Measurements from ENCODE around the gene SEMA3E. TPM values are rescaled to one million over a fixed set of nuclear protein-coding genes. Genes with fewer than 3 reads are reported as not detected.
"Not testable (repeated sequence)": the region's sequence is repeated elsewhere in the genome, so short reads cannot be mapped to it uniquely, and the experiment has no call there.

SEMA3E gene
- total and polyA plus RNA-seq, 7 experiments from 2014 or later = not detected

GRCh38 chr7:83459101-83459929 lies 189.6 kb downstream of the SEMA3E start:
- H3K36me3 Mint-ChIP-seq; intact Hi-C loops (cut with micrococcal nuclease); DNase-seq; H3K27me3 ChIP-seq (ENCODE audit: control insufficient read depth in 2 of 2, insufficient read depth in 2 of 2, low read length in 2 of 2); H3K9me3 ChIP-seq (ENCODE audit: control insufficient read depth in 2 of 3, low read length in 3 of 3); H3K4me3 Mint-ChIP-seq; H3K4me1 Mint-ChIP-seq; POLR2A ChIA-PET; H3K36me3 ChIP-seq (ENCODE audit: control insufficient read depth in 2 of 3, insufficient read depth in 3 of 3, low read length in 3 of 3); H3K27ac ChIP-seq (ENCODE audit: low read depth, low read length); H3K27me3 Mint-ChIP-seq; ATAC-seq; H3K4me3 ChIP-seq (ENCODE audit: low read length); CTCF ChIA-PET; H3K27ac Mint-ChIP-seq; H3K4me1 ChIP-seq (ENCODE audit: control insufficient read depth in 2 of 2, insufficient read depth in 2 of 2, low read length in 2 of 2): not testable (repeated sequence)
- H3K9me3 Mint-ChIP-seq = peaks cover 0 to 17% (median 2%) of the 10 kb centered on the region in 11 donors

- H3K27ac Mint-ChIP-seq = no peak overlapping the region
- no peak overlapping the region for H3K4me3 Mint-ChIP-seq
- H3K4me1 ChIP-seq (ENCODE audit: control insufficient read depth in 2 of 2, insufficient read depth in 2 of 2, low read length in 2 of 2) = no peaks in the 10 kb centered on the region
- H3K4me3 ChIP-seq (ENCODE audit: low read length) = no peak overlapping the region
- no peaks in the 10 kb centered on the region for H3K27me3 Mint-ChIP-seq
- intact Hi-C loops (cut with micrococcal nuclease) = no loop called here
- ATAC-seq = no peak
- no peaks in the 10 kb centered on the region for H3K4me1 Mint-ChIP-seq
- H3K36me3 ChIP-seq (ENCODE audit: control insufficient read depth in 2 of 3, insufficient read depth in 3 of 3, low read length in 3 of 3) = no peaks in the 10 kb centered on the region
- H3K27ac ChIP-seq (ENCODE audit: low read depth, low read length) = no peak overlapping the region
- ChIA-PET CTCF (no interaction called here), POLR2A (no interaction called here)
- no peaks in the 10 kb centered on the region for H3K36me3 Mint-ChIP-seq
- no peaks in the 10 kb centered on the region for H3K27me3 ChIP-seq (ENCODE audit: control insufficient read depth in 2 of 2, insufficient read depth in 2 of 2, low read length in 2 of 2)
- H3K9me3 ChIP-seq (ENCODE audit: control insufficient read depth in 2 of 3, low read length in 3 of 3) = no peaks in the 10 kb centered on the region
- DNase-seq = no peak
- H3K9me3 Mint-ChIP-seq = peaks cover 0 to 17% (median 2%) of the 10 kb centered on the region in 11 donors
These were observed 191.7 kb downstream of the SEMA3E start for GRCh38 chr7:83457022-83457892.

- DNase-seq (no peak), ATAC-seq (no peak)
- Mint-ChIP-seq H3K4me1 (no peaks in the 10 kb centered on the region), H3K9me3 (peaks cover 0 to 14% (median 2%) of the 10 kb centered on the region in 11 donors), H3K4me3 (no peak overlapping the region), H3K27ac (no peak overlapping the region), H3K27me3 (no peaks in the 10 kb centered on the region), H3K36me3 (no peaks in the 10 kb centered on the region)
- no peaks in the 10 kb centered on the region for H3K36me3 ChIP-seq (ENCODE audit: control insufficient read depth in 2 of 3, insufficient read depth in 3 of 3, low read length in 3 of 3)
- no peaks in the 10 kb centered on the region for H3K9me3 ChIP-seq (ENCODE audit: control insufficient read depth in 2 of 3, low read length in 3 of 3)
- ChIA-PET POLR2A (no interaction called here), CTCF (no interaction called here)
- H3K27ac ChIP-seq (ENCODE audit: low read depth, low read length) = no peak overlapping the region
- no peaks in the 10 kb centered on the region for H3K27me3 ChIP-seq (ENCODE audit: control insufficient read depth in 2 of 2, insufficient read depth in 2 of 2, low read length in 2 of 2)
- no peaks in the 10 kb centered on the region for H3K4me1 ChIP-seq (ENCODE audit: control insufficient read depth in 2 of 2, insufficient read depth in 2 of 2, low read length in 2 of 2)
- no peak overlapping the region for H3K4me3 ChIP-seq (ENCODE audit: low read length)
- intact Hi-C loops (cut with micrococcal nuclease) = no loop called here
These were observed 192.5 kb downstream of the SEMA3E start for GRCh38 chr7:83456413-83456812.

DNA sequence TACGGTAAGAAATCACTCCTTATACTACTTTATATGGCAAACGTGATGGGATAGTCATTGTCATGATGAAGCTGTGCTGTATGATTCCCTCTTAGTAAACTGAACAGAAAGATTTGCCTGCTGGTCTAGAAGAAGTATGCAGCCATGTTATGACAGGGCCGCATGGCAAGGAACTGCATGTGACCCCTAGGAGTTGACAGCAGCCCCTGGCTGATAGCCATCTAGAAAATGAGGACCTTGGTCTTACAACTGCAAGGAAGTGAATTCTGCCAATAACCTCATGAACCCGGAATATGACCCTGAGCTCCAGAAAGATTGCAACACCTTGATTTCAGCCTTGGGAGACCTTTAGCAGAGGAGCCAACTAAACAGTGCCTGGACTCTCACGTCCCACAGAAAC lies 193.3 kb downstream of the SEMA3E start:
- Mint-ChIP-seq H3K36me3 (no peaks in the 10 kb centered on the region), H3K27ac (no peak overlapping the region), H3K27me3 (no peaks in the 10 kb centered on the region), H3K4me3 (no peak overlapping the region), H3K9me3 (peaks cover 0 to 10% (median 0%) of the 10 kb centered on the region in 11 donors), H3K4me1 (no peaks in the 10 kb centered on the region)
- intact Hi-C loops (cut with micrococcal nuclease) = no loop called here
- ChIA-PET CTCF (no interaction called here), POLR2A (no interaction called here)
- no peak for ATAC-seq
- Histone ChIP-seq H3K27me3 (ENCODE audit: control insufficient read depth in 2 of 2, insufficient read depth in 2 of 2, low read length in 2 of 2) (no peaks in the 10 kb centered on the region), H3K9me3 (ENCODE audit: control insufficient read depth in 2 of 3, low read length in 3 of 3) (no peaks in the 10 kb centered on the region), H3K36me3 (ENCODE audit: control insufficient read depth in 2 of 3, insufficient read depth in 3 of 3, low read length in 3 of 3) (no peaks in the 10 kb centered on the region), H3K27ac (ENCODE audit: low read depth, low read length) (no peak overlapping the region), H3K4me3 (ENCODE audit: low read length) (no peak overlapping the region), H3K4me1 (ENCODE audit: control insufficient read depth in 2 of 2, insufficient read depth in 2 of 2, low read length in 2 of 2) (no peaks in the 10 kb centered on the region)
- no peak for DNase-seq

DNA sequence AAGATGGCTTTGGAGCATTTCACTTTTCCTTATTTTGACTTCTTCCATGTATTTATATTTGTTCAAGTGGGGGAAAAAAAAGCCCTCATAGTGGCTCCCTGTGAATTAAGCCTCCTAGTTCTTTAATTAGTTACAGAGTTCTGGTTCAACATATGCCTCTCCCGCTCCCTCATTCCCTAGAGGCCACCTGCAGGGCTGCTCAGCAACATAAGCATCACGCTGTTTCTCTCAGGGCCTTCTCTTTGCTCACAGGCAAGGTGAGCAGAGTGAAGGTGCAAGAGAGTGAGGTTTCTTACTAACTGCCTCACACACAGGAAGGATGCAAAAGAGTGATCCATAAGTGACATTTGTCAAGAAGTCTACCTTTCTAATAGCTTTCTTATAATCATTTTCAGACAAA lies 196.7 kb downstream of the SEMA3E start:
- H3K4me1 ChIP-seq (ENCODE audit: control insufficient read depth in 2 of 2, insufficient read depth in 2 of 2, low read length in 2 of 2) = no peaks in the 10 kb centered on the region
- H3K27me3 ChIP-seq (ENCODE audit: control insufficient read depth in 2 of 2, insufficient read depth in 2 of 2, low read length in 2 of 2) = no peaks in the 10 kb centered on the region
- POLR2A ChIA-PET = no interaction called here
- Mint-ChIP-seq H3K4me3 (no peak overlapping the region), H3K9me3 (peaks cover 0 to 6% (median 0%) of the 10 kb centered on the region in 11 donors), H3K27ac (no peak overlapping the region), H3K4me1 (no peaks in the 10 kb centered on the region), H3K36me3 (no peaks in the 10 kb centered on the region), H3K27me3 (no peaks in the 10 kb centered on the region)
- H3K9me3 ChIP-seq (ENCODE audit: control insufficient read depth in 2 of 3, low read length in 3 of 3) = no peaks in the 10 kb centered on the region
- intact Hi-C loops (cut with micrococcal nuclease) = no loop called here
- no peak overlapping the region for H3K27ac ChIP-seq (ENCODE audit: low read depth, low read length)
- no peak for ATAC-seq
- no peak overlapping the region for H3K4me3 ChIP-seq (ENCODE audit: low read length)
- H3K36me3 ChIP-seq (ENCODE audit: control insufficient read depth in 2 of 3, insufficient read depth in 3 of 3, low read length in 3 of 3) = no peaks in the 10 kb centered on the region
- CTCF ChIA-PET = no interaction called here
- no peak for DNase-seq

DNA sequence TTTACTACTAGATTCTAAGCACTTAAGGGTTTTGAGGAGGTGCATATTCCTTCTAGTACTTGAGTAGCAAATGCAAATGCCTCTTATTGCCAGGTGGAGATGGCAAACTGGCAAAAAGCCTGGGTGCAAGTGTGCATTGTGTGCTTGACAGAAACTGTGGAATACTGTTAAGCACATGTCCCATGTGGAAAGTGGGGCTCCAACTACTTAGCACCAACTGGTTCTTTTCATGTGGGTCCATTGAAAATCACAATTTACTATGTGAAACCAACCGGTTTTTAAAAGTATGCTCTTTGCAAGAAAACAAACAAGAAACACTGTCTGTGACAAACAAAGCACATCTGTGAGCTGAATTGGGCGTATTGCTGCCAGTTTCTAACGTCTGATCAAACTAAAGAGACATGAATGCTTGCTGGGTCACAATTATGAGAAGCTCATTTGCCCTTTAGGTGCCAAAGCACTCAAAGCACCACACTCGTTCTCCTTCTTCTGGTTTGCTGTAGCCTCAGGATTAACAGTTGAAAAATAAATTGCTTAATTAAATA lies 197.4 kb downstream of the SEMA3E start:
- Mint-ChIP-seq H3K27ac (no peak overlapping the region), H3K9me3 (peaks cover 0 to 6% (median 0%) of the 10 kb centered on the region in 11 donors), H3K27me3 (no peaks in the 10 kb centered on the region), H3K4me1 (no peaks in the 10 kb centered on the region), H3K4me3 (no peak overlapping the region), H3K36me3 (no peaks in the 10 kb centered on the region)
- Histone ChIP-seq H3K27ac (ENCODE audit: low read depth, low read length) (no peak overlapping the region), H3K9me3 (ENCODE audit: control insufficient read depth in 2 of 3, low read length in 3 of 3) (no peaks in the 10 kb centered on the region), H3K27me3 (ENCODE audit: control insufficient read depth in 2 of 2, insufficient read depth in 2 of 2, low read length in 2 of 2) (no peaks in the 10 kb centered on the region), H3K4me1 (ENCODE audit: control insufficient read depth in 2 of 2, insufficient read depth in 2 of 2, low read length in 2 of 2) (no peaks in the 10 kb centered on the region), H3K4me3 (ENCODE audit: low read length) (no peak overlapping the region), H3K36me3 (ENCODE audit: control insufficient read depth in 2 of 3, insufficient read depth in 3 of 3, low read length in 3 of 3) (no peaks in the 10 kb centered on the region)
- CTCF ChIA-PET = no interaction called here
- DNase-seq = no peak
- intact Hi-C loops (cut with micrococcal nuclease) = no loop called here
- no peak for ATAC-seq
- POLR2A ChIA-PET = no interaction called here
